ENCODE measurements around the gene CTNND2.

The CTNND2 gene

DNA sequence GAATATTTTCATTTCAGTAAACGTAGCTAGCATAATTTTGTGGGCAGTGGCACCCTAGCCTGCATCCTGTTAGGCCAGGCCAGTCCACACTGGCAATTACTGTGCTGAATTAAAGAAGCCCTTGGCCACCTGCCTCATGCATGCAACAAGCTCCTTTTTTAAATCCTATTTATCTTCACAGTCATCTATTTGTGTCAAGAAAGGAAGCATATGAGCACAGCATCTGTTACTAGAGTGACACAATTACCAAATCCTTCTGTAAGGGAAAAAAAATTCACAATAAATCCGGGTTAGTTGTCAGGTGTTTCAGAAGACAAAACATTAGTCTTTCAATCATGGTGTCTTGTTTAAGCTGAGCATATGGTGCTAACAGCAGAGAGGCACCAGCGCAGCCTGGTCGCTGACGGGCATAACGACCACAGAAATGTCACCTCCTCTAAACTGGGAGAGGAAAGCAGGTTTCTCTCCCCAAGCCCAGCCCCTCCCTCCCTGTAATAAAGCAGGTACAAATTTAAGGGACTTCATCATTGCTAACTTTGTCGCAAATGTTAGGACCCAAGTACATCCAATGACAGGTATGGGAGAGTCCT lies 520.6 kb downstream of the CTNND2 start:
- Histone ChIP-seq H3K79me2 (ENCODE audit: control insufficient read depth, low read length) (no peaks in the 10 kb centered on the region), H3K27ac (ENCODE audit: low read depth, low read length) (no peak overlapping the region), H3K4me2 (ENCODE audit: low read length) (no peak overlapping the region), H3K9me3 (ENCODE audit: control insufficient read depth, insufficient read depth, low read length) (no peaks in the 10 kb centered on the region), H3K27me3 (ENCODE audit: control insufficient read depth, low read length) (no peaks in the 10 kb centered on the region), H3K4me1 (ENCODE audit: control insufficient read depth, low read length) (no peaks in the 10 kb centered on the region), H4K20me1 (ENCODE audit: control insufficient read depth, insufficient read depth, low read depth, low read length) (no peaks in the 10 kb centered on the region), H3K9me2 (replicated peaks; ENCODE audit: control insufficient read depth, low read length) (no peaks in the 10 kb centered on the region), H3K36me3 (ENCODE audit: control insufficient read depth, low read length) (no peaks in the 10 kb centered on the region), H3F3A (ENCODE audit: control insufficient read depth, insufficient read depth) (no peaks in the 10 kb centered on the region), H3K4me3 (ENCODE audit: low read length) (no peak overlapping the region)
- TF ChIP-seq EZH2phosphoT487 (IDR thresholded peaks at IDR 0.05; ENCODE audit: borderline replicate concordance, low read length) (no peak), CTCF (IDR thresholded peaks at IDR 0.05; ENCODE audit: low read depth, low read length, poor library complexity, severe bottlenecking) (no peak)

GRCh38 chr5:11378461-11378860 lies 525.8 kb downstream of the CTNND2 start:
- TF ChIP-seq EZH2phosphoT487 (IDR thresholded peaks at IDR 0.05; ENCODE audit: borderline replicate concordance, low read length) (no peak), CTCF (IDR thresholded peaks at IDR 0.05; ENCODE audit: low read depth, low read length, poor library complexity, severe bottlenecking) (no peak)
- H4K20me1 ChIP-seq (ENCODE audit: control insufficient read depth, insufficient read depth, low read depth, low read length): no peaks in the 10 kb centered on the region
- H3K36me3 ChIP-seq (ENCODE audit: control insufficient read depth, low read length): no peaks in the 10 kb centered on the region
- H3K4me2 ChIP-seq (ENCODE audit: low read length): no peak overlapping the region
- no peaks in the 10 kb centered on the region for H3K79me2 ChIP-seq (ENCODE audit: control insufficient read depth, low read length)
- H3K9me3 ChIP-seq (ENCODE audit: control insufficient read depth, insufficient read depth, low read length): no peaks in the 10 kb centered on the region
- no peak overlapping the region for H3K4me3 ChIP-seq (ENCODE audit: low read length)
- H3K27ac ChIP-seq (ENCODE audit: low read depth, low read length): no peak overlapping the region
- H3K27me3 ChIP-seq (ENCODE audit: control insufficient read depth, low read length): no peaks in the 10 kb centered on the region
- no peaks in the 10 kb centered on the region for H3K4me1 ChIP-seq (ENCODE audit: control insufficient read depth, low read length)
- H3K9me2 ChIP-seq (replicated peaks; ENCODE audit: control insufficient read depth, low read length): no peaks in the 10 kb centered on the region
- no peaks in the 10 kb centered on the region for H3F3A ChIP-seq (ENCODE audit: control insufficient read depth, insufficient read depth)

DNA sequence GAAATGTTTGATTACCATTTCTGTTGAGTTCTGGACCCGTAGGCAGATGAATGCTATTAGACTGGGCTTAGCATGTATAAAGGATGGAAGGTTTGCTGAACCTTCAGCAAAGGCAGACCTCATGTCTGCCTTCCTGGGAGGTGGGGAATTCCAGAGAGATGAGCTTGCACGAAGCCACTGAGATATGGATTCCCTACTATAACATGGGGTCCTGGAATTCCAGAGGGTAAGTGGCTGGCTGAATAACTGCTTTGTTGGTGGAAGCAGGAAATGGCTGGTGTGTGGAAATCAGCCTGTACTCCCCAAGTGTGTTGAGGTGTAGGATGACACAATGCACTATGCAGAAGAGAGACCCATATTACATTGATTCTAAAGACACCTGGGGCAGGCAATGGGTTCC lies 526.4 kb downstream of the CTNND2 start:
- no peaks in the 10 kb centered on the region for H3K4me1 ChIP-seq (ENCODE audit: control insufficient read depth, low read length)

More for the DNA sequence above, 526.4 kb downstream of the CTNND2 start:
- H3K36me3 ChIP-seq (ENCODE audit: control insufficient read depth, low read length): no peaks in the 10 kb centered on the region
- no peaks in the 10 kb centered on the region for H3K9me2 ChIP-seq (replicated peaks; ENCODE audit: control insufficient read depth, low read length)
- H3K4me2 ChIP-seq (ENCODE audit: low read length): no peak overlapping the region
- H3K9me3 ChIP-seq (ENCODE audit: control insufficient read depth, insufficient read depth, low read length): no peaks in the 10 kb centered on the region
- H3K4me3 ChIP-seq (ENCODE audit: low read length): no peak overlapping the region
- no peak for TF ChIP-seq EZH2phosphoT487 (IDR thresholded peaks at IDR 0.05; ENCODE audit: borderline replicate concordance, low read length)
- TF ChIP-seq CTCF (IDR thresholded peaks at IDR 0.05; ENCODE audit: low read depth, low read length, poor library complexity, severe bottlenecking): no peak
- H3F3A ChIP-seq (ENCODE audit: control insufficient read depth, insufficient read depth): no peaks in the 10 kb centered on the region
- H4K20me1 ChIP-seq (ENCODE audit: control insufficient read depth, insufficient read depth, low read depth, low read length): no peaks in the 10 kb centered on the region
- H3K27ac ChIP-seq (ENCODE audit: low read depth, low read length): no peak overlapping the region
- no peaks in the 10 kb centered on the region for H3K79me2 ChIP-seq (ENCODE audit: control insufficient read depth, low read length)
- H3K27me3 ChIP-seq (ENCODE audit: control insufficient read depth, low read length): no peaks in the 10 kb centered on the region

Measured in DOHH2 (cell line).